ENCODE results near the gene NCEH1.
"Not testable (repeated sequence)": the region's sequence is repeated elsewhere in the genome, so short reads cannot be mapped to it uniquely, and the experiment has no call there.

NCEH1 gene, protein sequence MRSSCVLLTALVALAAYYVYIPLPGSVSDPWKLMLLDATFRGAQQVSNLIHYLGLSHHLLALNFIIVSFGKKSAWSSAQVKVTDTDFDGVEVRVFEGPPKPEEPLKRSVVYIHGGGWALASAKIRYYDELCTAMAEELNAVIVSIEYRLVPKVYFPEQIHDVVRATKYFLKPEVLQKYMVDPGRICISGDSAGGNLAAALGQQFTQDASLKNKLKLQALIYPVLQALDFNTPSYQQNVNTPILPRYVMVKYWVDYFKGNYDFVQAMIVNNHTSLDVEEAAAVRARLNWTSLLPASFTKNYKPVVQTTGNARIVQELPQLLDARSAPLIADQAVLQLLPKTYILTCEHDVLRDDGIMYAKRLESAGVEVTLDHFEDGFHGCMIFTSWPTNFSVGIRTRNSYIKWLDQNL

DNA sequence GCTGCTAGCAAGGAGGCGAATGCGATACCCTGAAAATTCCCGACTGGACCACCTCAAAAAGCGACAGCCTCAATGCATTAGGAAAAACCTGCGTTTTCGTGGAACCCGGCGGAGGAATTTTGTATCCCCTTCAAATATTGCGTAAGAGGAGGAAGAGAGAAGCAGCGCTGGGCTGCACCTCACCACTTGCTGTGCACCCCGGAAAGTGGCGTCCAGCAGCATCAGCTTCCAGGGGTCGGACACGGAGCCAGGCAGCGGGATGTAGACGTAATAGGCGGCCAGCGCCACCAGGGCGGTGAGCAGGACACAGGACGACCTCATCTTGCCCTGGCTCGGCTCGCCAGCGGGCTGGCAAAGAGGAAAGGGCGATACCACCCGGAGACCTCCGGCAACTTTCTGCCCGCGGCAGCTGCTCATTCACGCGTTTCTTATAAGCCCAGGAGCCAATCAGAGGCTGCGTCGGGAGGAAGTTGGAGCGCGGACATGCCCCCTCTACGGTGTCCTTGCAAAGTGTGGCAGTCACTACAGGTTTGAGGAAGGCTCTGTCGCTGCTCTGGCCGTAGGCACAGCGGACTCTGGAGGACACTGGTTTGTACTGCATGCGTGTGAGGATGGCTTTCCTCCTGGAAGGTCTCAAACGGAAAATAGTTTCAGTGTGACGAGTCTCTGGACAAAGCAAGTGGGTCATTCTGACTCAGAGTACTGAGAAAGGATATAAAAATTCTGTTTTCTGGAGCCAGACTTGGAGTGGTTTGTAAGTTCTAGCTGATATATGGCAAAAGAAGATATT, at the start of gene NCEH1:
TSS of gene NCEH1 (minus strand) at position 404 of the 790 bp plus-strand sequence. CDS start at position 321, 83 bp downstream.
- DNase-seq: peak; percentile 67 to 98 (median 88)
- intact Hi-C loops (cut with DNase I): loop anchor here (2.0 to 5.0 kb wide), 2 partner anchors 34 to 40 kb away; partner anchors contain the start of gene ECT2

DNA sequence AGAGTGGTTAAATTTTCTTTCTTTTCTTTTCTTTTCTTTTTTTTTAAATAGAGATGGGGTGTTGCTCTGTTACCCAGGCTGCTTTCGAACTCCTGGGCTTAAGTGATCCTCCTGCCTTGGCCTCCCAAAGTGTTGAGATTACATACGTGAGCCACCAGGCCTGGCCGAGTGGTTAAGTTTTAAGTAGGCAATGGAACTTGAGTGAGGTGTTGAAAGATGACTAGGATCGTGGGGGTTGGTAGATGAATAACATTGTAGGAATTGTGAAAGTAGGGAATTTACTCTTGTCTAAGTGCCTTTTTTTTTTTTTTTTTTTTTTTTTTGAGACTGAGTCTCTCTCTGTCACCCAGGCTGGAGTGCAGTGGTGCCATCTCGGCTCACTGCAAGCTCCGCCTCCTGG, 49.5 kb upstream of the NCEH1 start:
- intact Hi-C loops (cut with DNase I); DNase-seq: not testable (repeated sequence)

DNA sequence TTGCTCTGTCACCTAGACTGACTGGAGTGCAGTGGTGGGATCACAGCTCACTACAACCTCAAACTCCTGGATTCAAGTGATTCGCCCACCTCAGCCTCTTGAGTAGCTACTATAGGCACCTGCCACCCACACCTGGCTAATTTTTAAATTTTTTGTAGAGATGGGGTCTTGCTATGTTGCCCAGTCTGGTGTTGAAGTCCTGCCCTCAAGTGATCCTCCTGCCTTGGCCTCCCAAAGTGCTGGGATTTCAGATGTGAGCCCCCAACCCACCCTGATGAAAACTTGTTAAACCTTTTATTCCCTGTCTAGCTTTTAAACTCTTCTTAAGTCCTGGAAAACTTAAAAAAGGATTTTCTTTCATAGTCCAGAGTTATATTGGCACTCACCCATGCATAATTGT, 42.3 kb upstream of the NCEH1 start:
- intact Hi-C loops (cut with DNase I): no loop called here
- DNase-seq: no peak

DNA sequence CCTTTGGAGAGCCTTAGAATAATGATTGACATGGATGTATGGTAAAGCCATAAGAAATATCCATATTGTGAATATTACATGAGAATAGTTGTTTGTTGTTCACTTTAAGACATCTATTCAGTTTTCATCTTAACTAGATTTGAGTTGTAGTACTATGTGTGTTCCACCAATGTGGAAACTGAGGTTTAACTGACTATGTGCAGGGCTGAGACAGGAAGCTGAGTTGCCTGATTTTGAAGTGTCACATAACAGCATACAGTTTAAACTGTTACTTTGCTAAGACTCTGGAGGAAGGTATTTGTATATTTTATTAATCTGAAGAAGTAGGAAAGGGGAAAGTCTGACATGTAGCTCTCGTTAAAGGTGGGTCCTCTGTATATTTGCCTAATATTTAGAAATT, 41.8 kb upstream of the NCEH1 start:
- no peak for DNase-seq
- intact Hi-C loops (cut with DNase I): no loop called here

DNA sequence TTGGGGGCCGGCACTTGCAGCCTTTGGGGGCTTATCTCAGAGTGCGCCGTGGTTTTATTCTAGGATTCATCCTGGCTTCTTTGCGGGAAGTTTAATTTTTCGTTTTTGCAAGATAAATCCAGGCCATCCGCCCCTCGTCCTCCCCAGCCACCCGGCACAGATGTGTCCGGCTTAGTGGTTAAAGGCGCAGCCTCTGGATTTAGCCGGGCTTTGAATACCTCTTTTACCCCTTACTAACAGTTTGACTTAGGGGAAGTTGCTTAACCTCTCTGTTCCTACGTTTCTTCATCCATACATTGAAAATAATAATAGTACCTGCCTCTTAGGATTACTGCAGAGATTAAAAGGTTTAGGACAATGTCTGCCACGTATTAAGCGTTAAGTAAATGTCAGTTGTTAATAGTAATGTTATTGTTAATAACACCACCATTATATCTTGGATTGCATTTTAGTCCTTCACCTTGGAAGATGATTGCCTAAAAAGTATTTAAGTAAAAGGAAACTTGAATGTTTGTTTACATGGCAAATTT, 40.4 kb upstream of the NCEH1 start:
- DNase-seq: no peak
- intact Hi-C loops (cut with DNase I): loop anchor here (2.0 kb wide), 1 partner anchor 40 kb away; the partner anchor contains the start of gene NCEH1

DNA sequence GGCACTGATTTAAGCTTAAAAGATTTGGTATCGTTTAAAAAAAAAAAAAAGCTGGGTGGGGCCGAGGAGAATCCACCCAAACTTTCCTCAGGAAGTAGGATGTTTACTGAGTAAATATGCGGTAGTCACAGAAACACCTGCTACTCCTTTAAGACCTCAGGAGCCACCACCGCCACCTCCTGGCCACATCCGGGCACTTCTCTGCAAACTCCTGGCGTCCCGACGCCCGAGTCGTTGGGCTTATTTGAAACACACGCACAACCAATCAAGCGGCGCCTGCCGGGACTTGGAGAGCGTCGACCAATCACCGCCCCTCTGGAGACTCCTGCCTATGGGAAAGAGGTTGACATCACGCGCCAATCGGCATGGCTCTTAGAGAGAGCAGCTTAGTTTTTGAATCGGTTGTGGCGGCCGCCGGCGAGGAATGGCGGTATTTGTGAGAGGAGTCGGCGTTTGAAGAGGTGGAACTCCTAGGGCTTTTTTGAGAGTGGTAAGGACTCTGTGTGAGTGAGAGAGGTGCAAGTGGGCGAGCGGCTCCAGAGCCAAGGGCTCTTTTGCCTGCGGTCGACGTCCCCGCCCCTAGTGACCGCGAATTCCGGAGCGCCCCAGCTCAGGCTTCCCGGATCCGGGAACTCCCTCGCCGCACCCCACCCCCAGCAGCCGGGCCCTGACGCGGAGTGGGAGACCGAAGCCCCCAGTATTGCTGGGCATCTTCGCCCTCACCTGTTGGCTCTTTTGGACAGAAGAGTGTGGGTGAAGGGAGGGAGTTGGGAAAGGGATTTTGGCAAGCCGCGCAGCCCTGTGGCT, 39.7 kb upstream of the NCEH1 start, which contains the start of gene ECT2:
TSS of gene ECT2 (plus strand) at position 359 of the 807 bp plus-strand sequence. CDS start 3,805 bp downstream, outside the sequence.
- intact Hi-C loops (cut with DNase I): loop anchor here (2.0 kb wide), 1 partner anchor 40 kb away; the partner anchor contains the start of gene NCEH1
- peak; percentile 97 to 100 (median 98) for DNase-seq

DNA sequence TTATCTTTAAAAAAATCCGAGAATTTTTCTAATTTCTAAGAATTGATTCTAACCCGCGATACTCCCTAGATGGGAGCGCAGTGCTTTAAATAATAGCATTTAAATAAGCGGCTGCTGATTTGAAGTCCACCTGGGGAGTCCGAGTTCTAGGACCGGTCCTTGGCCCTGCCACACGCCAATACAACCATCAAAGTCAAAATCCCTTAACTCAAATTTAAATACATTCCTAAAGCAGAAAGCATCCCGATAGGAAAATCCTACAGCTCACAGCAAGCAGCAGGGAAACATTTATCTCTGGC, 39.2 kb upstream of the NCEH1 start:
- intact Hi-C loops (cut with DNase I): loop anchor here (2.0 kb wide), 1 partner anchor 39 kb away; the partner anchor contains the start of gene NCEH1

DNA sequence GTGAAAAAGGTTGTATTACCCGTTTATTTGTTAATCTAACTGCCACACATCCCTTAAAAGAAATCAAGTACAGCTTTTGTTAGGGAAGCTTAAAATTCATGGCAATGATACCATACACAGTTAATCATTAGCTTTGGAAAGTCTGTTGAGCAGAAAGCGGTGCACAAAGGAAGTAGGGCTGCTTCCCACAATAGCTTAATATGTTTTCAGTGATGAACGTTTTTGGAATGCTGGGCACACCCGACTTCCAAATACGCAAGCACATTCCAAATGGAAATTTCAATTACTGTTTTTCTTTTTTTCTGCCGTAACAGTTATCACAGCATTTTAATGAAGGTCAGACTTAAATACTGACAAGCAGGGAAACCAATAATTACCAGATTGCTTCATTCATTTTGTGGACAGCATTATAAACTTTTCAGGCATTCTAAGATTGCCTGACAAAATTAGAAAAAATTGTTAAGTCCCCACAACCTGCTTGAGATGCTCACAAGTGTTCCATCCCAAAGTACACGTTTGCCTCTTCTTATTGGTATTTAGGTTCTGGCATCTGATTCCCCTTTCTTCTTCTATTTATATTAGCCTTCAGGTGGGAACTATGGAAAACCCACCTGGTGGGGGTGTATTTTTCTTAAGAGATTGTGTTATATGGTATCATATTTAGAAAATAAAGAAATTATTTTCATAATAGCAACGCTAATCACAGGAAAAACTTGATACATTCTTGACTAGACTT, 38.5 kb upstream of the NCEH1 start:
- intact Hi-C loops (cut with DNase I): loop anchor here (2.0 kb wide), 1 partner anchor 77 kb away; no protein-coding TSS in a partner anchor
- no peak for DNase-seq

More for the DNA sequence above, 39.2 kb upstream of the NCEH1 start:
- no peak for DNase-seq

DNA sequence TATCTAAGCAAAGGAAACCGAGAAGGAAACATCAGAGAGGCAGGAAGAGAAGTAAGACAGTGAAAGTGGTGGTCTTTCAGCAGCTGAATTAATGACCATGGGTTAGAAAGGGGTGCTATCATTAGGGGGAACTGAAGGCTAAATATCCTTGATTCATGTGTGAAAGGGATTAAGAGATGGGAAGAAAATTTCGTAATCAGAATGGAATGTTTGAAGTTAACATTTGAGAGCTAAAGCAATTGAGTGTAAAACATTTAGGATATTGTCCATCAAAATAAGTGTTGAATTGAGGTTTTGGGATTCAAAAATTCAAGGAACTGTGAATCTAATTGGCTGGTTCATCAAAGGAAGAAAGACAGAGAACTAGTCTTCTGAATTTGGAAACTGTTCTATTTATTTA, 35.6 kb upstream of the NCEH1 start:
- no peak for DNase-seq
- intact Hi-C loops (cut with DNase I): no loop called here

DNA sequence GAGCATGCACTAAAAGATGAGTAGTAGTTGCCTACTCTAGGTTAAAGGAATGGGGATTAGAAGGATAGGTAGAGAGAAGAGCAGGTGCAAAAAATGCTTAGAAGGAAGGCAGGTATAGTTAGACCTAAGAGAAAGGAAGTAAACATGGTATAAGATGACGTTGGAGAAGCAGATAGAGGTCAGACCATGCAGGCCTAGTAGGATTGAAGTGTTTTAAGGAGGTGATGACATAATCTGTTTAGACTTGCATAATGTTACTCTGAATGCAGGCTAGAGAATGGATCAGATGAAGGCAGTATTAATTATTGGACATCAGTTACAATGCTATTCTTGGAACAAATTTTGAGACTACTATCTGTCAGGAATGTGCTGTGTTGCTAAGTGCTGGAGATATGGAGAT, 28.6 kb upstream of the NCEH1 start:
- DNase-seq: no peak
- intact Hi-C loops (cut with DNase I): no loop called here

DNA sequence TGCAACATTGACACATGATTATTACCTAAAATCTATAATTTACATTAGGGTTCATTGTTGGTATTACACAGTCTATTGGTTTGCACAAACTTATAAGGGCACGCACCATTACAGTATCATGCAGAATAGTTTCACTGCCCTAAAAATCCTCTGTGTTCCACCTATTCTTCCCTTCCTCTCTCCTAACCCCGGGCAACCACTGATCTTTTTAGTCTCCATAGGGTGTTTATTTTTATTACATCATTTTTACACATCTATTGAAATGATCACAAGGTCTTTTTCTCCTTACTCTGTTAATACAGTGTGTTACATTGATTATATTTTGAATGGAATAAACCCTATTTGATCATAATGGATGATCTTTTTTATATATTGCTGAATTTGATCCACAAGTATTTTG, 24.1 kb upstream of the NCEH1 start:
- no peak for DNase-seq
- intact Hi-C loops (cut with DNase I): no loop called here

DNA sequence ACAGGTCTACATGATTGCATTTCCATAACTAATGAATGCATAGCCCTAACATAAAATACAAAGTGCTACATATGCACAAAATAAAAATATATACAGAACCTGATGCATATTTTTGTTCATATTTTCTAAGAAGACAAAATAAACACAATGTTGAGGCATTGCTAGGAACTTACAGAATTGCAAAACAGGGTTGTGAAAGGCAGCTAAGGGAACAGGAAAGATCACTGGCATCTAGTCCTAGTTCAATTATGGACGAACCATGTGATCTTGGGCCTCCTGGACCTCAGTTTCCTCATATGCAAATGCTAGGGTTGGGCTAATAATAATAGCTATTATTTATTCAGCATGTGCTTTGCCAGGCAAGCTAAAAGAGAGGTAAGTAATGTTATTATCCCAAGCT, 15.5 kb upstream of the NCEH1 start:
- DNase-seq: no peak
- intact Hi-C loops (cut with DNase I): no loop called here

DNA sequence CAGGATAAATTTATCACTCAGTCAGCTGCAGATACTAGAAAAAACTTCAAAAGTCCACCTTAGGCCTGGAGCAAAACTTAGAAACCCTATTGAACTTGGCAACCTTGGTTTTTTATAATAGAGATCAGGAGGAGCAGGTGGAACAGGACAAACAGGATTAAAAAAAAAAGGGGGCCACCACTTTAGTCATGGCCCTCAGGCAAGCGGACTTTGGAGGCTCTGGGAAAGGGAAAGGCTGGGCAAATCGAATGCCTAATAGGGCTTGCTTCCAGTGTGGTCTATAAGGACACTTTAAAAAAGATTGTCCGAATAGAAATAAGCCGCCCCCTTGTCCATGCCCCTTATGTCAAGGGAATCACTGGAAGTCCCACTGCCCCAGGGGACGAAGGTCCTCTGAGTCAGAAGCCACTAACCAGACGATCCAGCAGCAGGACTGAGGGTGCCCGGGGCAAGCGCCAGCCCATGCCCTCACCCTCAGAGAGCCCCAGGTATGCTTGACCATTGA, 11.7 kb upstream of the NCEH1 start:
- intact Hi-C loops (cut with DNase I); DNase-seq: not testable (repeated sequence)

DNA sequence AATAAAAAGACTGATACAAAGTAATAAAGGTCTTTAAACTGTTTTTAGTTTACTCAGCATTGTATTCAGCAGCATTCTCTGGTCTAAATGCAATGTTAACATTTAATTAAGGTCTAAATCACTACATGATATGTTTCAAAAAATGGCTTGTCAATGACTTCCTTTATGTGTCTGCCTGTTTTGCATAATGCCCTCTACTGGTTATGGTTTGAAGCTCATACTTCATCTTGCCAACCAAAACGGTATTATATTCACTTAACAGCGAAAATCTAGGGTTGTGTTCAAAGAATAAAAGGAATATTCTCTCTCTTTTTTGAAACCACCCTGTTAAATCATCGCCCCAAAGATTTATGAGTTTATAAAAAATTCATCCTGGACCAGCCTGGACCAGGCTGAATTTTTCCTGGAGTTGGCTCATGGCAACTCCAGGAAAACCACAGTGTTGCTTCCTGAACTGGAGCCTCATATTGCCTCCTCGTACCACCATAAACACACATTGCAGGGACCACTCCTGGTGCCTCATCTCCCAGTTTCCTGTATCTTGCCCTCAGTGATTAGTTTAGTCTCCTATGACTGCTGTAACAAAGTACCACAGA, 6.7 kb upstream of the NCEH1 start:
- intact Hi-C loops (cut with DNase I): no loop called here
- no peak for DNase-seq

DNA sequence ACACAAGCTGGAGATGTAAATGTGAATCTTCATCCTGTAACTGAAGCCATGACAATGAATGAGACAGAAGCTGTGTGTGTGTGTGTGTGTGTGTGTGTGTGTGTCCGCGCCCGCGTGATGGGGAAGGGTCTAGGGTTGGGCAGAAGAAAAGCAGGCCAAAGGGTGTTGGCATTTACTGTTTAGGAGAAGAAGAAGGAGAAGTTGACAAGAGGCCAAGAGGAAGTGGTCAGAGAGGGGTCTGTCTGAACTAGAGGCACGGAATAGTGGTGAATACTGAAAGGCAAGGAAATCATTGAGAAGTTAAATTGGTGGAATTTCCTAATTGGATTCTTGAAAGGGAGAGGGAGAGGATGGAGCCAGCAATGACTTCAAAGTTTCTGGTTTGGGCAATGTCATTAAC, 5.6 kb upstream of the NCEH1 start:
- DNase-seq: no peak
- intact Hi-C loops (cut with DNase I): no loop called here

DNA sequence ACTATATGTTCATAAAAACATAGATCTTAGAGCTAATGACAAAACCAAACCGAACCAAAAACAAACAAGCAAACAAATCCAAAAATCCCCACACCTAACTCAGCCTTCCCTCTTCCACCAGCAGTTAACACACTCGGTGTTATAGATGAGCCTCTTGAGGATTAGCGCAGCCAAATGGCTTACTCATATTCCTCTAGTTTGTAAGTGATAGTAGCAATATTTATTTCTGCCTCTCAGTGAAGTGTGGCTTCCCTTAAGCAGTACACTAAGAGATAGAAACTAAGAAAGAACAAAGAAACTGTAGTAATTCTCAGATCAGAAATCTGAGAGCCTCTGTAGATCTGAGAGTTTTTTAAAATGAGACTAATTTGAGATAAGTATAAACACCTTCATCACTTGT, 2.4 kb upstream of the NCEH1 start:
- DNase-seq: no peak
- intact Hi-C loops (cut with DNase I): loop anchor here (5.0 kb wide), 1 partner anchor 36 kb away; no protein-coding TSS in a partner anchor

DNA sequence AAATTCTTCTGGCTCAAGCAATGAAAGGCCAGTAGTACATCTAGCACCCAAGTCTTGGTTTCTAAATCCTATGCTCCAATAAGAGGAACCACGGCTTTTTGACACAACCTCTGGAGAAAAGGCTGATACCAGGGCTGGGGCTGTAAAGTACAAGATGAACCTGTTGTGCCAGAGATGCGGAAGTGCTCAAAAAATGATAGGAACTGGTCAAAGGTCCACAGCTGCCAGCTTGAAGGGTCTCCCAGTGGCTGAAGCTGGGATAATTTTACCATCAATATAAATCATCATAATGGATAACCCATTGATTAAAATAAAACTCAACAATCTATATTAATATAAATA, 558 bp upstream of the NCEH1 start:
- DNase-seq: no peak
- intact Hi-C loops (cut with DNase I): loop anchor here (2.0 to 5.0 kb wide), 2 partner anchors 34 to 39 kb away; partner anchors contain the start of gene ECT2

DNA sequence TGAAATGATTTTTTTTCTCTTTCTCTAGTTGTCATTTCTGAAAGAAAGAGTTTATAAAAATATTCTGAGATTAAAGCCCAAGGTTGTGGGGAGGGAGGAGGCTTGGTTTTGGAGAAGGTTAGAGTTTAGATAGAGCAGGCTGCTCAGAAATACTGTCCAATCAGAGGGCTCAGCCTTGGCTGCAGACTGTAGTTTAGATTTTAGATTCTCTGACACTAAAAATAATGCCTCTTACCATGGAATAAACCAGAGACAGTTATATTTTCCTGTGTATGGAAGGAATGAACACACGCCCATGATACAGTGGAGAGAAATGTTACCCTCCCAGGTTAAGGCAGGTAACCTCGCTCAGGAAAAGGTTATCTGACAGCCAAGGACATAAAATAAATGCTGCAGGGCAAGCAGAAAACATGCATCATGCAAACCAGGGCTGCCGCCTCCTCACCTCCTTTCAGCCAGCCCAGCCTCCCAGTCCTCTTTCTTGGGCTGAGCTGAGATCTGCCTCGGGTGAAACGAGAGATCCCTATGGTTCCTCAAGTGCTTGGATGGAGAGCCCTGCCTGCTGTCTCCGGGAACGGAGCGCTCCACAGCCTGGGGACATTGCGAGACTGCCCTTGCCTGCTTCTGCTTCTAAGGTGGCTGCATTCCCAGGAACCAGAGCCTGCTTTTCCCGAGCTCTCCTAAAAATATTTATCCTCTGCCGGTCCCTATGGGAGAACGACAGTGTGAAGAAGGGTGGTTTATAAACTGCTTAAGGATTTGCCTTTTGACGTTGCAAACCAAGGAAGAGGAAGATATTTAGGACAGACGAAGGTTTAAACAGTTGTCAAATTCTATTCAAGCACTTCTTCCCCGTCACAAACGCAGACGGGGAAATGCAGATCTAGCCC, 848 bp downstream of the NCEH1 start:
- DNase-seq: peak; percentile 17 to 89 (median 30)
- intact Hi-C loops (cut with DNase I): loop anchor here (2.0 to 5.0 kb wide), 2 partner anchors 33 to 41 kb away; partner anchors contain the start of gene ECT2
